ENCODE measurements around the gene SEMG1. TPM values are rescaled to one million over a fixed set of nuclear protein-coding genes. Genes with fewer than 3 reads are reported as not detected.

Gene SEMG1
- total RNA-seq, 1 donor from 2014 or later: not detected

DNA sequence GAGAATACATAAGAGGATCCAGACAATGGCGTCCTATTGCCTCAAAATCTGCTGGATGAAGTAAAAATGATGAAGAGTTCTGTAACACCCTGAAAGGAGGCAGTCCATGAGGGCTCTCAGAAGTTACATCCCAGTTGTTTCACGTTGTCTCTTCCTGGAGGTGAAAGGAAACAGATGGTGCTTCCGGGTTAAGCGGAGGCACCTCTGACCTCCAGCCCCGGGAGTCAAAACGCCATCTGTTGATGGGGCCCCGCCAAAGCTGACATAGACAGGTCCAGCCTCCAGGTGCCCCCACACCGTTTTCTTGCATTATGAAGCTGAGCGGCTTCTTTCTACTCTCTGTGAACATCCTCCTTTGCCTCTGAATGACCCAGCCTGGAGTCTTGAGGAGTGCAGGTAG is 23.8 kb downstream of the SEMG1 start:
- no peak for DNase-seq (ENCODE audit: low spot score)
- Mint-ChIP-seq H3K36me3 (ENCODE audit: low read depth, unreplicated experiment) (no peaks in the 10 kb centered on the region), H3K9me3 (ENCODE audit: unreplicated experiment) (no peaks in the 10 kb centered on the region), H3K27me3 (ENCODE audit: unreplicated experiment) (no peaks in the 10 kb centered on the region), H3K4me1 (ENCODE audit: unreplicated experiment) (no peaks in the 10 kb centered on the region), H3K27ac (ENCODE audit: unreplicated experiment) (no peak overlapping the region), H3K4me3 (ENCODE audit: unreplicated experiment) (no peak overlapping the region)
- TF ChIP-seq, protein P1, sequence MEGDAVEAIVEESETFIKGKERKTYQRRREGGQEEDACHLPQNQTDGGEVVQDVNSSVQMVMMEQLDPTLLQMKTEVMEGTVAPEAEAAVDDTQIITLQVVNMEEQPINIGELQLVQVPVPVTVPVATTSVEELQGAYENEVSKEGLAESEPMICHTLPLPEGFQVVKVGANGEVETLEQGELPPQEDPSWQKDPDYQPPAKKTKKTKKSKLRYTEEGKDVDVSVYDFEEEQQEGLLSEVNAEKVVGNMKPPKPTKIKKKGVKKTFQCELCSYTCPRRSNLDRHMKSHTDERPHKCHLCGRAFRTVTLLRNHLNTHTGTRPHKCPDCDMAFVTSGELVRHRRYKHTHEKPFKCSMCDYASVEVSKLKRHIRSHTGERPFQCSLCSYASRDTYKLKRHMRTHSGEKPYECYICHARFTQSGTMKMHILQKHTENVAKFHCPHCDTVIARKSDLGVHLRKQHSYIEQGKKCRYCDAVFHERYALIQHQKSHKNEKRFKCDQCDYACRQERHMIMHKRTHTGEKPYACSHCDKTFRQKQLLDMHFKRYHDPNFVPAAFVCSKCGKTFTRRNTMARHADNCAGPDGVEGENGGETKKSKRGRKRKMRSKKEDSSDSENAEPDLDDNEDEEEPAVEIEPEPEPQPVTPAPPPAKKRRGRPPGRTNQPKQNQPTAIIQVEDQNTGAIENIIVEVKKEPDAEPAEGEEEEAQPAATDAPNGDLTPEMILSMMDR (IDR thresholded peaks at IDR 0.05; ENCODE audit: unreplicated experiment): no peak

DNA sequence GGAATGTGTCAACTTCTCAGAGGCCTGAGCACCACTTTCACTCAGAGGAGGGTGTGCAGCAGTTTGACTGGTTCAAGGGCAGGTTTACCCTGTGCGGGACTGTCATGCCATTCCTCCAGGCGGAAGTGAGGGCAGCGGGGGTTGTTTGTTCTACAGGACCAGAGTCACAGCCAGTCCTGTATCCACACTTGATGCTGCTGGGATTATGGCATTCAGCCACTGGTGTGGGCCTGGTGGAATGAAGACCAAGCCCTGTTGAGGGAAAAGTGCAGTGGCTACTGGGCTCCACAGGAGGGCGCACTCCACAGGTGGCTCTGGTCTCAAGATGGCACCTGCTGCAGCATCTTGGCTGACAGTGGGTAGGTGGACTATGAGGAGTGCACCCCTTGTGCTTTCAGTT is 29.2 kb downstream of the SEMG1 start:
- TF ChIP-seq, protein P1 (IDR thresholded peaks at IDR 0.05; ENCODE audit: unreplicated experiment): peak; percentile 75
- Mint-ChIP-seq H3K27me3 (ENCODE audit: unreplicated experiment) (no peaks in the 10 kb centered on the region), H3K36me3 (ENCODE audit: low read depth, unreplicated experiment) (no peaks in the 10 kb centered on the region), H3K4me3 (ENCODE audit: unreplicated experiment) (no peak overlapping the region), H3K27ac (ENCODE audit: unreplicated experiment) (no peak overlapping the region), H3K9me3 (ENCODE audit: unreplicated experiment) (no peaks in the 10 kb centered on the region), H3K4me1 (ENCODE audit: unreplicated experiment) (no peaks in the 10 kb centered on the region)
- DNase-seq (ENCODE audit: low spot score): peak; percentile 28

DNA sequence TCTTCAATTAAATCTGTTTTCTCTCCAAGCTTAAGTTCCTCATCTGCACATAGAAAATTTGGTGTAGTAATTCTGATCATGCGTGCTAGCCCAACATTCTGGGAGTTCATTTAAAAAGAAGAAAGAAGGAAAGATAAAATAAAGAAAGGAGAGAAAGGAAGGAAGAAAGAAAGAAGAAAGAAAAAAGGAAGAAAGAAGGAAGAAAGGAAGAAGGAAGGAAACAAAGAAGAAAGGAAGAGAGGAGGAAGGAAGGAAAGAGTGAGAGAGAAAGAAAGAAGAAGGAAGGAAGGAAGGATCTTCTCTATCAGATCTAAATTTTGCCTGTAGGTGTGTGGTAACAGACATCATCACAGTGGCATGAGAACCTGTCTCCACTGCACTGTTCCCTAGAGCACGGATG is 31.3 kb downstream of the SEMG1 start:
- no peaks in the 10 kb centered on the region for H3K36me3 Mint-ChIP-seq (ENCODE audit: low read depth, unreplicated experiment)
- H3K27me3 Mint-ChIP-seq (ENCODE audit: unreplicated experiment): no peaks in the 10 kb centered on the region
- H3K9me3 Mint-ChIP-seq (ENCODE audit: unreplicated experiment): no peaks in the 10 kb centered on the region
- no peak for DNase-seq (ENCODE audit: low spot score)
- no peaks in the 10 kb centered on the region for H3K4me1 Mint-ChIP-seq (ENCODE audit: unreplicated experiment)
- H3K27ac Mint-ChIP-seq (ENCODE audit: unreplicated experiment): no peak overlapping the region
- no peak overlapping the region for H3K4me3 Mint-ChIP-seq (ENCODE audit: unreplicated experiment)
- TF ChIP-seq, protein P1 (IDR thresholded peaks at IDR 0.05; ENCODE audit: unreplicated experiment): no peak

DNA sequence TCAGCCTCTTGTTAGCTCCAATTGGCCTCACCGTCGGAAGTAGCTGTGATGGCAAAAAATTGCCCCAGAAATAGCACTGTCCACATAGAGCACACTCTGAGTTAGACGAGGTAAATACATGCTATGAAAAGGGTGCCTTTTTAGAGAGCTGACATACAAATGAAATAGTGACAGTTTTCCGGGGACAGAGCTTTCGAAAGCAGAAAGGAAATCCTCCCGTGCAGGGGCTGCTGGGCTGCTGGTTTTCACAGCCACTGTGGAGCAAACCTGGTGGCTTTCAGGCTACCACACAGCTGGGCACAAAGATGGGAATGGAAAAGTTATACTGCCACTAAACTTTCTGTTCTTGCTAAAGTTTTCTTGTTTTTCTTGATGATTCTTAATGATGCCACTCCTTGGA is 39.3 kb downstream of the SEMG1 start:
- Mint-ChIP-seq H3K27ac (ENCODE audit: unreplicated experiment) (no peak overlapping the region), H3K36me3 (ENCODE audit: low read depth, unreplicated experiment) (no peaks in the 10 kb centered on the region), H3K4me1 (ENCODE audit: unreplicated experiment) (no peaks in the 10 kb centered on the region), H3K9me3 (ENCODE audit: unreplicated experiment) (no peaks in the 10 kb centered on the region), H3K4me3 (ENCODE audit: unreplicated experiment) (no peak overlapping the region), H3K27me3 (ENCODE audit: unreplicated experiment) (no peaks in the 10 kb centered on the region)
- TF ChIP-seq, protein P1 (IDR thresholded peaks at IDR 0.05; ENCODE audit: unreplicated experiment): no peak
- DNase-seq (ENCODE audit: low spot score): no peak

DNA sequence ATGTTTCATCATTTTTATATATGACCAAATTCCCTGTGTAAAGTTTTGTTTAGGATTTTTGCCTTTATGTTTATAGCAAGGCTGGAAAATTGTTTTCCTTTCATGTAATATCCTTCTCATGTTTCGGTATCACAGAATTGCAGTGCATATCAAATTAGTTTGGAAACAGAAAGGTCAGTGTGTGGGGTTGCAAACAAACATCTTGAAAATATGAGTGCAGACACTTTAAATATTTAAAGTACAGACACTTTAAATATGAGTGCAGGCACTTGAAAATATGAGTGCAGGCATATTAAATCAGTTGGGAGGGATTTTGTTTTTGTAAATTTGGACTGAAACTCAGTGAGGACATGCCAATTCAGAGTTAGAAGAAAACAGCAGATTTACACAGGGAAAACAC is 41.0 kb downstream of the SEMG1 start:
- no peak overlapping the region for H3K27ac Mint-ChIP-seq (ENCODE audit: unreplicated experiment)
- no peaks in the 10 kb centered on the region for H3K9me3 Mint-ChIP-seq (ENCODE audit: unreplicated experiment)
- peaks cover 8% of the 10 kb centered on the region for H3K4me1 Mint-ChIP-seq (ENCODE audit: unreplicated experiment)
- no peaks in the 10 kb centered on the region for H3K27me3 Mint-ChIP-seq (ENCODE audit: unreplicated experiment)
- no peaks in the 10 kb centered on the region for H3K36me3 Mint-ChIP-seq (ENCODE audit: low read depth, unreplicated experiment)
- H3K4me3 Mint-ChIP-seq (ENCODE audit: unreplicated experiment): no peak overlapping the region
- TF ChIP-seq, protein P1 (IDR thresholded peaks at IDR 0.05; ENCODE audit: unreplicated experiment): no peak
- DNase-seq (ENCODE audit: low spot score): no peak

Data from endothelial cell (in vitro differentiated cells).